ENCODE measurements around the gene ZNF791. TPM values are rescaled to one million over a fixed set of nuclear protein-coding genes. Genes with fewer than 3 reads are reported as not detected.

ZNF791 gene
- total and polyA plus RNA-seq, 3 experiments from 2014 or later: 21.3 to 23.8 (median 23.6) TPM

GRCh38 chr19:12648088-12648487 is 37.4 kb downstream of the ZNF791 start:
- POLR2A ChIA-PET: no interaction called here

GRCh38 chr19:12649941-12650340 is 39.2 kb downstream of the ZNF791 start:
- peaks cover 10% of the 10 kb centered on the region for H3K36me3 ChIP-seq (ENCODE audit: insufficient read depth, low read length)
- Mint-ChIP-seq H3K4me3 (no peak overlapping the region), H3K9me3 (no peaks in the 10 kb centered on the region), H3K36me3 (peaks cover 0 to 31% (median 2%) of the 10 kb centered on the region in 3 donors), H3K27ac (peak overlapping the region in 1 of 8 donors; percentile 43), H3K4me1 (no peaks in the 10 kb centered on the region), H3K27me3 (no peaks in the 10 kb centered on the region)
- H3K9me3 ChIP-seq (ENCODE audit: low read length): no peaks in the 10 kb centered on the region
- no peaks in the 10 kb centered on the region for H3K4me1 ChIP-seq (ENCODE audit: insufficient read depth, low read length)
- POLR2A ChIA-PET: no interaction called here
- no peak overlapping the region for H3K27ac ChIP-seq (ENCODE audit: low read depth, low read length)
- no peak for DNase-seq
- CTCF ChIA-PET: interaction anchor here (1.0 kb wide), 1 partner anchor 10 kb away, joined by 4 read pairs; no protein-coding TSS in a partner anchor
- H3K27me3 ChIP-seq (ENCODE audit: insufficient read depth, low read length, poor library complexity, severe bottlenecking): no peaks in the 10 kb centered on the region
- no peak overlapping the region for H3K4me3 ChIP-seq (ENCODE audit: low read length)

More at GRCh38 chr19:12648088-12648487, 37.4 kb downstream of the ZNF791 start:
- Histone ChIP-seq H3K27ac (ENCODE audit: low read depth, low read length) (no peak overlapping the region), H3K4me3 (ENCODE audit: low read length) (no peak overlapping the region), H3K36me3 (ENCODE audit: insufficient read depth, low read length) (peaks cover 10% of the 10 kb centered on the region), H3K4me1 (ENCODE audit: insufficient read depth, low read length) (no peaks in the 10 kb centered on the region), H3K9me3 (ENCODE audit: low read length) (no peaks in the 10 kb centered on the region), H3K27me3 (ENCODE audit: insufficient read depth, low read length, poor library complexity, severe bottlenecking) (no peaks in the 10 kb centered on the region)
- H3K9me3 Mint-ChIP-seq: no peaks in the 10 kb centered on the region
- no peak overlapping the region for H3K27ac Mint-ChIP-seq
- no peaks in the 10 kb centered on the region for H3K27me3 Mint-ChIP-seq
- CTCF ChIA-PET: interaction anchor here (0.8 kb wide), 1 partner anchor 24 kb away, joined by 3 read pairs; no protein-coding TSS in a partner anchor
- H3K36me3 Mint-ChIP-seq: peaks cover 0 to 27% (median 5%) of the 10 kb centered on the region in 3 donors
- H3K4me3 Mint-ChIP-seq: no peak overlapping the region
- DNase-seq: no peak
- no peaks in the 10 kb centered on the region for H3K4me1 Mint-ChIP-seq

GRCh38 chr19:12652219-12652618 is 41.5 kb downstream of the ZNF791 start:
- Histone ChIP-seq H3K9me3 (ENCODE audit: low read length) (no peaks in the 10 kb centered on the region), H3K4me1 (ENCODE audit: insufficient read depth, low read length) (no peaks in the 10 kb centered on the region), H3K27ac (ENCODE audit: low read depth, low read length) (no peak overlapping the region), H3K36me3 (ENCODE audit: insufficient read depth, low read length) (peaks cover 27% of the 10 kb centered on the region), H3K4me3 (ENCODE audit: low read length) (no peak overlapping the region), H3K27me3 (ENCODE audit: insufficient read depth, low read length, poor library complexity, severe bottlenecking) (no peaks in the 10 kb centered on the region)
- no peaks in the 10 kb centered on the region for H3K27me3 Mint-ChIP-seq
- DNase-seq: no peak
- H3K27ac Mint-ChIP-seq: peak overlapping the region in 1 of 8 donors; percentile 54
- no peaks in the 10 kb centered on the region for H3K9me3 Mint-ChIP-seq
- peaks cover 9 to 44% (median 12%) of the 10 kb centered on the region in 3 donors for H3K36me3 Mint-ChIP-seq
- no peak overlapping the region for H3K4me3 Mint-ChIP-seq
- ChIA-PET CTCF (no interaction called here), POLR2A (no interaction called here)
- peaks cover 0 to 1% (median 0%) of the 10 kb centered on the region in 3 donors for H3K4me1 Mint-ChIP-seq

GRCh38 chr19:12655546-12655945 is 44.8 kb downstream of the ZNF791 start:
- no peaks in the 10 kb centered on the region for H3K27me3 Mint-ChIP-seq
- CTCF ChIA-PET: interaction anchor here (1.3 kb wide), 1 partner anchor 14 kb away, joined by 4 read pairs; no protein-coding TSS in a partner anchor
- Histone ChIP-seq H3K36me3 (ENCODE audit: insufficient read depth, low read length) (peaks cover 32% of the 10 kb centered on the region), H3K4me1 (ENCODE audit: insufficient read depth, low read length) (no peaks in the 10 kb centered on the region), H3K4me3 (ENCODE audit: low read length) (no peak overlapping the region), H3K9me3 (ENCODE audit: low read length) (no peaks in the 10 kb centered on the region), H3K27me3 (ENCODE audit: insufficient read depth, low read length, poor library complexity, severe bottlenecking) (no peaks in the 10 kb centered on the region), H3K27ac (ENCODE audit: low read depth, low read length) (no peak overlapping the region)
- H3K27ac Mint-ChIP-seq: peak overlapping the region in 2 of 8 donors; percentile 15 to 91
- peaks cover 12 to 69% (median 15%) of the 10 kb centered on the region in 3 donors for H3K36me3 Mint-ChIP-seq
- H3K4me1 Mint-ChIP-seq: peaks cover 0 to 1% (median 0%) of the 10 kb centered on the region in 3 donors
- no peaks in the 10 kb centered on the region for H3K9me3 Mint-ChIP-seq
- no peak for DNase-seq
- H3K4me3 Mint-ChIP-seq: no peak overlapping the region
- POLR2A ChIA-PET: no interaction called here

- Mint-ChIP-seq H3K9me3 (no peaks in the 10 kb centered on the region), H3K27me3 (no peaks in the 10 kb centered on the region), H3K27ac (peak overlapping the region in 1 of 8 donors; percentile 74), H3K36me3 (peaks cover 12 to 65% (median 13%) of the 10 kb centered on the region in 3 donors), H3K4me1 (peaks cover 0 to 1% (median 0%) of the 10 kb centered on the region in 3 donors), H3K4me3 (no peak overlapping the region)
- no peak overlapping the region for H3K27ac ChIP-seq (ENCODE audit: low read depth, low read length)
- no peaks in the 10 kb centered on the region for H3K27me3 ChIP-seq (ENCODE audit: insufficient read depth, low read length, poor library complexity, severe bottlenecking)
- H3K36me3 ChIP-seq (ENCODE audit: insufficient read depth, low read length): peaks cover 30% of the 10 kb centered on the region
- POLR2A ChIA-PET: no interaction called here
- DNase-seq: no peak
- CTCF ChIA-PET: no interaction called here
- H3K4me1 ChIP-seq (ENCODE audit: insufficient read depth, low read length): no peaks in the 10 kb centered on the region
- H3K9me3 ChIP-seq (ENCODE audit: low read length): no peaks in the 10 kb centered on the region
- no peak overlapping the region for H3K4me3 ChIP-seq (ENCODE audit: low read length)
Observed at GRCh38 chr19:12656899-12657571, 46.3 kb downstream of the ZNF791 start.

GRCh38 chr19:12657966-12658365 is 47.2 kb downstream of the ZNF791 start:
- CTCF ChIA-PET: interaction anchor here (0.7 to 1.8 kb wide), 3 partner anchors 14 to 103 kb away, joined by 3 to 5 read pairs (median 4); no protein-coding TSS in a partner anchor
- POLR2A ChIA-PET: no interaction called here
- Mint-ChIP-seq H3K27me3 (no peaks in the 10 kb centered on the region), H3K36me3 (peaks cover 12 to 67% (median 13%) of the 10 kb centered on the region in 3 donors), H3K4me1 (peaks cover 0 to 1% (median 0%) of the 10 kb centered on the region in 3 donors), H3K4me3 (no peak overlapping the region), H3K9me3 (no peaks in the 10 kb centered on the region), H3K27ac (no peak overlapping the region)
- no peak for DNase-seq
- no peak overlapping the region for H3K4me3 ChIP-seq (ENCODE audit: low read length)
- H3K4me1 ChIP-seq (ENCODE audit: insufficient read depth, low read length): no peaks in the 10 kb centered on the region
- no peaks in the 10 kb centered on the region for H3K27me3 ChIP-seq (ENCODE audit: insufficient read depth, low read length, poor library complexity, severe bottlenecking)
- H3K9me3 ChIP-seq (ENCODE audit: low read length): no peaks in the 10 kb centered on the region
- H3K36me3 ChIP-seq (ENCODE audit: insufficient read depth, low read length): peaks cover 30% of the 10 kb centered on the region
- H3K27ac ChIP-seq (ENCODE audit: low read depth, low read length): no peak overlapping the region

- H3K4me3 ChIP-seq (ENCODE audit: low read length): no peak overlapping the region
- H3K36me3 ChIP-seq (ENCODE audit: insufficient read depth, low read length): peaks cover 22% of the 10 kb centered on the region
- Mint-ChIP-seq H3K27me3 (no peaks in the 10 kb centered on the region), H3K9me3 (no peaks in the 10 kb centered on the region), H3K4me3 (no peak overlapping the region), H3K36me3 (peaks cover 3 to 72% (median 6%) of the 10 kb centered on the region in 3 donors), H3K27ac (peak overlapping the region in 2 of 8 donors; percentile 11 to 89), H3K4me1 (peaks cover 11 to 17% (median 12%) of the 10 kb centered on the region in 3 donors)
- H3K9me3 ChIP-seq (ENCODE audit: low read length): no peaks in the 10 kb centered on the region
- CTCF ChIA-PET: interaction anchor here (0.8 to 1.4 kb wide), 2 partner anchors 11 to 15 kb away, joined by 3 to 4 read pairs; no protein-coding TSS in a partner anchor
- peaks cover 15% of the 10 kb centered on the region for H3K4me1 ChIP-seq (ENCODE audit: insufficient read depth, low read length)
- H3K27ac ChIP-seq (ENCODE audit: low read depth, low read length): no peak overlapping the region
- H3K27me3 ChIP-seq (ENCODE audit: insufficient read depth, low read length, poor library complexity, severe bottlenecking): no peaks in the 10 kb centered on the region
- POLR2A ChIA-PET: interaction anchor here (0.7 kb wide), 1 partner anchor 11 kb away, joined by 3 read pairs; no protein-coding TSS in a partner anchor
- DNase-seq: no peak
Observed at GRCh38 chr19:12660980-12661379, 50.3 kb downstream of the ZNF791 start.
